ENCODE measurements around the gene C14orf93.
"Not testable (repeated sequence)": the region's sequence is repeated elsewhere in the genome, so short reads cannot be mapped to it uniquely, and the experiment has no call there.

Gene C14orf93

DNA sequence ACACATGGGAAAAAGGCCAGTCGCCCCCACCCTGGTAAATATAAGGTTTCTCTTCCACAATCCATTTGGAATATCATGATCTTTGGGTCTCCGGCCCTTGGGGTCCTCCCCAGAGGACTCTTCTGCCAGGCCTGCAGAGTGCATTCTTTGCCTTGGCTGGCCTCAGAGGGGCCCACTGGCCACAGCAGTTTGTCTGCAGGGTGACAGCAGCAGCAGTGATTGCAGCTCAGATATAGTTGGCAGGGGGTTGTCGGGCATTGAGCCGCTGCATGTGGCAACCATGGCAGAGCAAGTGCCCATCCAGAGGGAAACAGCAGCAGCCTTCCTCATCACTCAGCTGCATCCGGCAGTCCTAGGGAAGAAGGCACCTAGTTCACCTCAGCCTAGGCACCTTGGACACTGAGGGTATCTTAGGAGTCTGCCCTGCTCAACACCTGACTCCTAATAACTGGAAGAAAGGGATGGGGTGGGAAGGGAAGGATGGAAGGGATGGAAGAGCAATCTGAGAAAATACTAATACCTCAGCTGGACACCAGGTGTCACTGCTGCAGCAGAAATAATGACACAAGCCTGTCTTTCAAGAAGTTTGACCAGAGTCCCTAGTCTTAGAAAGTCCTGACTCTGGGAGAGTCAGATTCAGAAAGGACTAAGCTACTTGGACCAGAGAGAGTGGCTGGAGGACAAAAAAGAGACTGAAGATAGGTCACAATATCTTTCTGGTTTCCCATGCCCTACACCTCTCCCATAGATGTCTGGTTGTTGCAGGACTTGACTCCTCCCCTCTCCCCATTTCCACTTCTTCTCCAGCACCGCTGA is 36.5 kb downstream of the C14orf93 start:
- peak; percentile 51 for DNase-seq (ENCODE audit: low spot score)

DNA sequence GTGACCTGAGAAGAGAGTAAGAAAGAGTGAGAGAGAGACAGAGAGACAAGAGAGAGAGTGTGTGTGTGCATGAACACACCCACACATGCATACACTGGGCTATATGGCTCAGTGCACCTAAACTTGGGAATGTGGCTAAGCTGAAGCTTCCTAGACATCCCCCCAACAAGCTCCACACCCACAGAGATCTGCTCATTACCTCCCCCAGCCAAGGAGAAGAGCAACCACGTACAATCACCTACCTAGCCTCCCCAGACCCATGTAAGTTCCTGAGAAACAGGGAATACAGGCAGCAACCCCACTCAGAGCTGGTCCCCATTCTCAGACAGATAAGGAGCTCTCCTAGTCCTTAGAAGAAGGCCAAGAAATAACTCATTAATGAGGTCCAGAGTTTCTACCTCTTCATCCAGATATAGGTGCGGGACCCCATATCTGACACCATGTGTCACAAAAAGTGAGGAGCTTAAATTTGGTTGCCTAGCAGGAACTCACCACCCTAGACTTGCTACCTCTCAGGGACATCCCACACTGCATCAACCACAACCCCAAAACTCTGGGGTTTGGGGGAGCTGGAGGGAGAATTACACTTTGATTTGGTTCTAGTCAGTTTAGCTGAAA is 37.5 kb downstream of the C14orf93 start:
- no peak for DNase-seq (ENCODE audit: low spot score)

DNA sequence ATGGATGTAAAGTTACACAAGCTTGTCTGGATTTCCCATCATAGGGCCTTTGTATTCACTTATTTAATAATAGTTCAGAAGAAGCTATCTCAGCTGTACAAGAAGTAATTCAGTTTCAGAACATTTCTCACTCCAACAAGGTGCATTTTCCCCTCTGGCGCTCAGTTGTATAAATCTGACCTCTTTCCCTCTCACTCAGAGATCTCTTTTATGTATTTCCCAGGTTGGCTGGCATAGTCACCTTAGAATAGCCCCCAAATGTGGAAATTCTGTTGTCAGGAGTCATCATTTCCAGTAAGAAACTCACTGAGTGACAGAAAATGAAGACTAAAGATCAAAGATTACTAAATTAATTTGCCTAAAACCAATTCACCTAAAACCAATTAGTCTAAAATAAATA is 38.8 kb downstream of the C14orf93 start:
- DNase-seq (ENCODE audit: low spot score), result no peak

DNA sequence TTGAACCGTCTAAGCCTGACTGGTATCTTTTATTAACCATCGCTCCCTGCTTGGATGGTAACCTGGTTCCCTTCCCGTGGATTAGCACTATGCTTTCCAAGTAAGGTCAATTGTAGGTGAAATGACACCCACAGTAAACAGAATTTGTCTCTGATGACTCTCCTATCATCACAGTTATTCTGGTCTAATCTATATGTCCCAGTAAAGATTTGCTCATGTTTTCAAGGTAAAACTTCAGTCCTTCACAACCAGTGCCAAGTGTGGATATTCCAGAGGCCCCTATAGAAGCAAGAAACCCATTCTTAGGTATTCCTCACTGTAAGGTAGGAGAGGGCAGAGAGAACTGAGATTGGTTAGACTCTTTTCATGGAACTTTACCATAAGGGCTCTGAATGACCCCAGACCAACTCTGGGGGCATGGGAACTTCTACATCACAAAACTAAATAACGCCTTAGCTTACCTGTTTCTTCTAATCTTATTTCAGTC is 43.1 kb downstream of the C14orf93 start:
- DNase-seq (ENCODE audit: low spot score), result no peak

DNA sequence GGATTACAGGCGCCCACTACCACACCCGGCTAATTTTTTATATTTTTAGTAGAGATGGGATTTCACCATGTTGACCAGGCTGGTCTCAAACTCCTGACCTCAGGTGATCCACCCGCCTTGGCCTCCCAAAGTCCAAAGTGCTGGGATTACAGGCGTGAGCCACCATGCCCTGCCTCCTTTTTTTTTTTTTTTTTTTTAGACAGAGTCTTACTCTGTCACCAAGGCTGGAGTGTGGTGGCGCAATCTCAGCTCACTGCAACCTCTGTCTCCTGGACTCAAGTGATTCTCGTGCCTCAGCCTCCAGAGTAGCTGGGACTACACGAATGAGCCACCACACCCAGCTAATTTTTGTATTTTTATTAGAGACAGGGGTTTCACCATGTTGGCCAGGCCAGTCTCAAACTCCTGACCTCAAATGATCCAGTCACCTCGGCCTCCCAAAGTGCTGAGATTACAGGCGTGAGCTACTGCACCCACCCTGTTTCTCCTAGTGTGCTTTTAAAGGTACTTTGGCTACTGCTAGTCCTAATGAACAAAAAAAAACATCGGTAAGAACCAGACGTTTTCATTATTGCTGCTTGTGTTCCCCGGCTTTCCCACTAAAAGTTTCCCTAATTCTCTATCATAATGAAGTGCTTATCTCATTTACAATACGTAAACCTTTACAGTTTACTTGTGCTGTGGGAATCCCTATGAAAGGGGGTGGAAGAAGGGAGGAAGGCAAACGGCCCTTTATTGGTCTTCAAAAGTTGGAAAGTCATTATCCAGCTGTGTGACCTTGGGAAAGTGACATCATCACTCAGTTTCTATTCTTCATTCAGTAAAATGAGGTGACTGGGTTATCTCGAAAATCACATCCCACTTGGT is 43.8 kb downstream of the C14orf93 start:
- not testable (repeated sequence) for DNase-seq (ENCODE audit: low spot score)

DNA sequence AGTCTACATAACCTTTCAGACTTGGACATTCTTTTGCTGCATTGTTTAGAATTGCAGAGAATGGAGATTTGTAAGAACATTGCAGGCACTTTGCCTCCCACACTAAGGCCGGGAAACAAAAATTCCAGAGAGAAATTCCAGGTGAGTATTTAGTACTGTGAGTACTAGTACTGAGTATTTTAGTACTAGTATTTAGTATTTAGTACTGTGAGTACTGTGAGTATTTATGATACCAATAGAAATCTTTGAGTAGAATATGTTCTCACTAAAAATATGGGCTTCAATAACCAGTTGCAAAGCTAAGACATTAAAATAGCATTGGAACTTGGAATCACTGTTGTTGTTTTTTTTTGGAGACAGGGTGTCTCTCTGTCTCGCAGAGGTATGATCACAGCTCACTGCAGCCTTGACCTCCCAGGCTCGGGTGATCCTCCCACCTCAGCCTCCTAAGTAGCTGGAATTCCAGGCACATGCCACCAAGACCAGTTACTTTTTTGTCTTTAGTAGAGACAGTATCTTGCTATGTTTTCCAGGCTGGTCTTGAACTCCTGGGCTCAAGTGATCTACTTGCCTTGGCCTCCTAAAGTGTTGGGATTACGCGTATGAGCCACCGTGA is 47.8 kb downstream of the C14orf93 start:
- DNase-seq (ENCODE audit: low spot score), result no peak

DNA sequence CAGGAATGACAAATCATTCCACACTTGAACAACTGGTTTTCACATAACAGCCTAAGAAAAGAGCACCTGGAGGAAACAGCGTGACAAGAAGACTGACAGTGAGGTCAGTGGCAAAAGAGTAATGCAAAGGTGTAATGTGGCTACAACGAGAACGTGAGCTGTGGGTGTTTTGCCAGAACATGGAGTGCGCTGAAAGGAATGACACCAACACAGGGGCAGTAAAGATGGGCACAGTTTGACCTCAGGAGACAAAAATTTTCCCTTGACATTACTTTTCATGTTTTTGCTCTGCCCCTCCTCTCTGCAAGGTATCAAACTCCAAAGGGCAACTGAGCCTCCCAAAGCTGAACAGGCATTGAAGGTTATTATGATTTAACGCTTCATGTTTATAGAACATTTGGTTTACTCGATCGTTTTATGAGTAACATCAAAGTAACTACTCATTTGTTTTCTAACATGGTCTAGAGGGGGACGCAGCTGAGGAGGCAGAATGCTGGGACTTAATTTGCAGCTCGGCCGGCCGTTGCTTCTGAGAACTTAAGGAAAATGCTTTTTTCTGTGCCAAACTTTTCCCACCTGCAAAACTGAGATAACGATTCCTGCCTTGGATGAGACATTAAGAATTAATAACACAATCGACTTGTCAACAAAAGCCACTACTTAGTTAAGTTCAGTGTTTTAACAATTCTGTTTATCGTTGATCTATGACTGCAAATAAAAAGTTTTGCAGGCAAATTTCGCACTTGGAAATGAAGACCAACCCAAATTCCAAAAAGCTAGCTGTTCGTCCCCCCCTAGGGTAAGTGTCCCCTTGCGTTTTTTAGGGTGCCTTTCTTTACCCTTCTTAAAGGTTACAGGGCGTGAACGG is 54.0 kb downstream of the C14orf93 start:
- no peak for DNase-seq (ENCODE audit: low spot score)

DNA sequence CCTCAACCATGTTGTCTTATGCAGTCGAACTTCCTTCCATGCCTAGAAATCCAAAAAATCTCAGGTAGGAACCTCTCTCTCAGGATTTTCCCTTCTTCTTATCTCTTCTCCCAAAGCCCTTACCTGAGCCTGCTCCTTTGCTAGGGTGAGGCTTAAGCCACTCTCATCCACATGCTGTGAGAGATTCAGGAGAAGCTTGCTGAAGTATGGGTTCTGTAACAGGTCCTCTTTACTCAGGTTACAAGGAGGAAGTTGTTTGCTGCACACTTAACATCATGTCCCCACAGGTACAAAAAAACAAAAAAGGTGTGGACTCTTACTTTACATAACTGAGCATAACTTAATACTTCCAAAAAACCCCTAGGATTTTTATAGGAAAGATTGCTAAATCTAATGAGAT is 57.5 kb downstream of the C14orf93 start:
- DNase-seq (ENCODE audit: low spot score), result no peak

DNA sequence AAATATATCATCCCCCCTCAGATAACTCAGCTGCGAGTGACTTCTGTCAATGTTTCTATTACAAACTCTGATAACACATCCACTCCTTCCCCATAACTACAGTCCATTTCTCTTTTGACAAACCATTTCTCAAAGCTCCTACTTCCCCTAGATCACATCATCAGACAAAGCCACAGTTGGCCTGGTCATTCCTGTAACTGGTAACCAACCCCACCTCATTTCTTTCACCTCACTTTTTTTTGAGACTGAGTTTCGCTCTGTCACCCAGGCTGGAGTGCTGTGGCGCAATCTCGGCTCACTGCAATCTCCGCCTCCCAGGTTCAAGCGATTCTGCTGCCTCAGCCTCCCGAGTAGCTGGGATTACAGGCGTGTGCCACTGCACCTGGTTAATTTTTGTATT is 58.1 kb downstream of the C14orf93 start:
- not testable (repeated sequence) for DNase-seq (ENCODE audit: low spot score)

DNA sequence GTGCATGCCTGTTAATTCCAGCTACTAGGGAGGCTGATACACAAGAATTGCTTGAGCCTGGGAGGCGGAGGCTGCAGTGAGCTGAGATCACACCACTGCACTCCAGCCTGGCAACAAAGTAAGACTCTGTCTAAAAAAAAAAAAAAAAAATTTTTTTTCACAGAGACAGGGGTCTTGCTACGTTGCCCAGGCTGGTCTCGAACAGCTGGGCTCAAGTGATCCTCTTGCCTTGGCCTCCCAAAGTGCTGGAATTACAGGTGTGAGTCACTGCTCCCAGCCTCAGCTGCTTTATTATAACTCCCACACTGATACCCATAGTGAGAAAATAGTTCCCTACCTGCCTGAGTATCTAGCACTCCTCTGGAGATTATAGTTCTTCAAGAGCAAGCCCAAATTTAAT is 64.3 kb downstream of the C14orf93 start:
- no peak for DNase-seq (ENCODE audit: low spot score)

DNA sequence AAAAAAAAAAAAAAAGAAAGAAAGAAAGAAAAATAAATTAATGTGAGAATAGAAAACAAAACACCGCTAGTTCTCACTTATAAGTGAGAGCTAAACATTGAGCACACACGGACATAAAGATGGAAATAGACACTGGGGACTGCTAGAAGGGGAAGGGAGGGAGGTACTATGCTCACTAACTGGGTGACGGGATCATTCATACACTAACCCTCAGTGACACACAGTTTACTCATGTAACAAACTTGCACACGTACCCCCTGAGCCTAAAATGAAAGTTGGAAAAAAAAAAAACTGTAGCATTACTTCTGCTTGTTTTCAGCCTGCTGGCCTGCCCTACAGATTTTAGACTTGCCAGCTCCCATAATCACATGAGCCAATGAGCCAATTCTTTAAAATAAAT is 70.3 kb downstream of the C14orf93 start:
- DNase-seq (ENCODE audit: low spot score), result no peak

All from CD4-positive, alpha-beta T cell treated with Interleukin-15 for 4 hours (primary cell).